AML-193 (cell line): ENCODE measurements around the gene TC2N.
"Not testable (repeated sequence)": the region's sequence is repeated elsewhere in the genome, so short reads cannot be mapped to it uniquely, and the experiment has no call there.

ENCODE experiments used
- DNase-seq, 2 experiments: peaks; one replicate each; lab custom pipeline; 2025; lab: John Stamatoyannopoulos, UW

TC2N gene

GRCh38 chr14:91753501-91754128 is 113.7 kb downstream of the TC2N start:
- no peak for DNase-seq

DNA sequence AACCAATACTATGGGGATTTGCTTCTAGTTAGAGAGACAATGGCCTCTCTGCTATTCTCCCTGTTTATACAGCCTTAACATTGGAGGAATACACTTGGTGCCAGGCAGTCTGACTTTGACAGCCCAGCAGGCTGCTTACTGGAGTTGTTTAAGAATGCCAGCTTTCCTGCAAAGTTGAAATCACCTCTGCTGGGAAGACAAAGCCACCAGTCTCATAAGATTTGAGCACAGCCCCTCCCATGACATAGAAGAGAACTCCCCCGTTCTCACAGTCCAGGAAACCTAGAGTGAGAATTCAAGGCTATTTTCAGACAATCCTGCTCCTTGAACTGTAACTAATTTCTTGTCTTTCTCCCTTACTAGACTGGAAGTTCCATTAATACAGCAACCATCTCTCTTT is 114.4 kb downstream of the TC2N start:
- no peak for DNase-seq

DNA sequence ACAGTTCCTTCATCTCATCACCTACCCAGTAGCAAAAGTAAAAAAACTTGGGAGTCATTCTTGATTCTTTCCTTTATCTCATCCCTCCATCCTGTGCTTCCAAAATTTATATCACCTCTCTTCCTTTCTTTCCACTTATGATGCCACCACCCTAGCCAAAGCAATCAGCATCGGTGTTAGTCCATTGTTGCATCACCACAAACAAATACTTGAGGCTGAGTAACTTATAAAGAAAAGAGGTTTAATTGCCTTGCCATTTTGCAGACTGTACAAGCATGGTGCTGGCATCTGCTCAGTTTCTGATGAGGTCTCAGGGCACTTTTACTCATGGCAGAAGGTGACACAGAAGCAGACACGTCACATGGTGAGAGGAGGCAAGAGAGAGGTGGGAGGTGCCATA is 115.6 kb downstream of the TC2N start:
- DNase-seq, result no peak

DNA sequence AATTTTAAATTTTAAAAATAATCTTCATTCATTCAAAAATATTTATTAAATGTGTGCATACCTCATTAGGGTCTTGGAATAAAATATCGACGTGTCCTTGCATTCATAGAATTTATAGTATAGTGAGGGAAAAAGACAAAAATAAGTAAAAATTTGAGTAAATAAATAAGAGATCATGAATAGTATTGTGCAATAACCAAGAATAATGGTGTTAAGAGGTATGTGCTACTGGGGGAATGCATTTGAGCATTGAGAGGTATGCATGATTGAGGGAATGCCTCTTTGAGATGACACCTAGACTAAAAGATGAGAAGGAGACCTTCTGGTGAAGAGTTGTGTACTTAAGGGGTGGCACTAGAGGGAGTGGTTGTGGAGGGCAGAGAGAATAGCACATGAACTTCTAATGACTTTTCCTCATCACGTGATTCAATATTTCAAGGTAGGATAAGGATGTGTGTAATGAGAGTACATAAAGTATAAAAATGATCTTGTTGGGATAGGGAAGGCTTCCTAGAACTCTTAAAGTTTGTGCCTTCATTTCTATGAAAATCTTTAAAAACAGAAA is 116.6 kb downstream of the TC2N start:
- DNase-seq, result no peak

GRCh38 chr14:91749868-91750267 is 117.5 kb downstream of the TC2N start:
- DNase-seq, result no peak

- DNase-seq, result no peak
Measured at GRCh38 chr14:91748049-91748448, 119.3 kb downstream of the TC2N start.

DNA sequence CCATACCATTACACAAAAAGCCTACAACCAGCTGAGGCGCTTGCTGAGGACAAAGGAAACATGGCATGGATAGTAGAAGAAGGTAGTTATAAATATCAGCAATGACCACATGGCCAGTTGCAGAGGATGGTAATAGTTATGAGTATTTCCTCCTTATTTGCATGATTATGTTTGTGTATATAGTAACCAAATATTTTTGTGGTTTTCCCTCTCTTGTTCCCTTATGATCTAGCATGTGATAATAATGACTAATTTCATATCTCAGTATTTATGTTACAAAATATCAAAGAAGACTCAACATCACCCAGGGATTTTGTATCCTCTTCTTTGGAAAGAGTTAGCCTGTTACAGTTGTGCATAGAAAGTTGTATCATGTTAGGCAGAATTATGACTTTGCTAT is 122.0 kb downstream of the TC2N start:
- DNase-seq, result no peak

GRCh38 chr14:91744068-91744480 is 123.3 kb downstream of the TC2N start:
- DNase-seq, result no peak

DNA sequence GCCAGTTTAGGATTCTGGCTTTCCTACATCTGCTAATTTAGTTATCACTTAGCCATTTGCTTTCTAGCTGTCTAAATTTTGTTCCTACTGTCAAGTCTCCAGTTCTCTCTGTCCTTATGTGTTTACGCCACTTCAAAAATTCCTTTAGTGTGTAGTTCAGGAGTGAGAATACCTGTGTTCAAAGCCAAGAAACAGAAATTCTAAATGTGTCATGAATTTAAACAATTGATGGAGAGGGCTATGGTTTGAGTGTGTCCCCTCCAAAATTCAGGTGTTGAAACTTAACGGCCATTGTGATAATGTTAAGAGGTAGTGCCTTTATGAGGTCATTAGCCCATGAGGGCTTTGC is 124.1 kb downstream of the TC2N start:
- no peak for DNase-seq

DNA sequence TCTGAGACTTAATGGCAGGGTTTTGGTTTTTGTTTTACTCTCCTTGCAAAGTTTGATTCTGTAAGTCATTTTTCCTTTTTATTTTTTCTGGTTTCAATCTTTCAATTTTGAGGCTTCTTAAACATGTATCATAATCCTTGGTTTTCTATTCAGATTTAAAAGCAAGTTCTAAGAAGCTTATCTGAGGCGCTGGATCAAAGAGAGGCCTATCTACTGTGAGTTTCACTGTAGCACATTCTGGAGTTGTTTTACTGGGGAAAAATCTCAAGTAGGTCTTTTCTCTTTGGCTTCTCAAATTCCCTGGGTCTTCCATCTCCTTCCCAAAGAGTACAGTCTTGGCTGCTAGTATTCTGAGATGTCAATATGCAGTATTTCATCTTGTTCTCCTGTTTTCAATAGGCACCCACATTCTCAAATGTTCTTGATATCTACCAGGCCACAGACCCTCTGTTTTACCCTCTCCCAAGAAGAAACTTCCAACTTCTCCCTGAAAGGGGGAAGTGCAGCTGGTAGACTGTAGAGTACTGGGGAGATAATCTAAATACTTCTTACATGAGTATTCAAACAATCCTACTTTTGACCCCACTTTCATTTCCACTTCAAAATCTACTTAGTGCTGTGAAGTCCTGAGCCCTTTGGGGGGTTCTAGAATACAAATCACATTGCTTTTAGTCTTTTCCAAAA is 124.6 kb downstream of the TC2N start:
- no peak for DNase-seq

DNA sequence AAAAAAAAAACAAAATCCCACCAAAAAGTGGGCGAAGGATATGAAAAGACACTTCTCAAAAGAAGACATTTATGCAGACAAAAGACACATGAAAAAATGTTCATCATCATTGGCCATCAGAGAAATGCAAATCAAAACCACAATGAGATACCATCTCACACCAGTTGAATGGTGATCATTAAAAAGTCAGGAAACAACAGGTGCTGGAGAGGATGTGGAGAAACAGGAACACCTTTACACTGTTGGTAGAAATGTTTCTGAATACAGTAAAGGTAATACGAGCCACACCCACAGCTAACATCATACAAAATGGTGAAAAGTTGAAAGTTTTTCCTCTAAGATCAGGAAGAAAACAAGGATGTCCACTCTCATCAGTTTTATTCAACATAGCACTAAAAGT is 127.5 kb downstream of the TC2N start:
- not testable (repeated sequence) for DNase-seq

DNA sequence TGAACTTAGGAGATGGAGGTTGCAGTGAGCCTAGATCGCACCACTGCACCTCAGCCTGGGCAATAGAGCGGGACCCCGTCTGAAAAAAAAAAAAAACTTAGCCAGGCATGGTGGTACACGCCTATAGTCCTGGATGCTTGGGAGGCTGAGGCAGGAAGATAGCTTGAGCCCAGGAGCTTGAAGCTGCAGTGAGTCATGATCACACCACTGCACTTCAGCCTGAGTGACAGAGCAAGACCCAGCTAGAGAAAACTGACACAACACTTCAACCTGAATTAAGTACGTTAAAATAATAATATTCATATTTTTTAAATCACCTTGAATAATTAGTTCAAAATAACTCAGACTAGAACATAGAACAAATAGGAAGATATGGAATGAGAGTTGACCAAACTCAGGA is 129.7 kb downstream of the TC2N start:
- DNase-seq, result no peak

GRCh38 chr14:91732859-91733477 is 134.4 kb downstream of the TC2N start:
- no peak for DNase-seq

GRCh38 chr14:91732439-91732838 is 134.9 kb downstream of the TC2N start:
- no peak for DNase-seq

DNA sequence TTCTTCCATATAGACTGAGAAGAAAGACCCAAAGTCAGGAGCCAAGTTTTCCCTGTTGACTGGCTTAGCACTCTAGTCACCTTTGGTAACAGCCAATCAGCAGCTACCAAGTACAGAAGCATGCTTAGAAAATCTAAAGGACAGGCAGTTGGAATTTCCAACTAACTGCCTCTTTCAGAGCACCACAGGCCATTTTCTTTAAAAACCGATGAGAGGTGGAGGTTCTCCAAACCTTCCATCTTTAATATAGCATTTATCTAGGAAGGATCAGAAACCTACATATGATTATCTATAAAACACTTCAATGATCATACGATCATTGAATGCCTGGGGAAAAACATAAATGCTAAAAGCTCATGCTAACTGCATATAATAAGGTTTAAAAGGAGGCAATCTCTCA is 135.3 kb downstream of the TC2N start, which contains the start of gene CATSPERB:
CATSPERB (minus strand) TSS at position 101 of the 400 bp plus-strand sequence. CDS start 2,607 bp downstream, outside the sequence.
- no peak for DNase-seq

DNA sequence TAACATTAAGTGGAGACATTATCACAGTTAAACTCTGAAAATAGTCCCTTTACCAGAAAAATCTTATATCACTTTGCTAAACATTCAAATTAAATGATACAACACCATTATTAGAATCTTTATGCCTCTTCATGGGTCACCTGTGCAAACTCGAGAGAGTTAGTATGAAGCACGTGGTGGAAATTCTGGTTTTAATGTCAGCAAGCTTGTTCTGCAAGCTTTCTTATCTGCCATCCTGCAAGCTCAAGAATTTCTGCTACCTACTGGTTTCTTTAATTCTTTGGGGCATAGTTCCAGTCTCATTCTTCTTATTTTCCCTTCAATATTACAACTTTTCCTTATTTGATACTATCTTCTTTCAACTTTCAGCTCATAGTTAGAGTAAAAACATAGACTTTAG is 136.3 kb downstream of the TC2N start:
- DNase-seq, result no peak

DNA sequence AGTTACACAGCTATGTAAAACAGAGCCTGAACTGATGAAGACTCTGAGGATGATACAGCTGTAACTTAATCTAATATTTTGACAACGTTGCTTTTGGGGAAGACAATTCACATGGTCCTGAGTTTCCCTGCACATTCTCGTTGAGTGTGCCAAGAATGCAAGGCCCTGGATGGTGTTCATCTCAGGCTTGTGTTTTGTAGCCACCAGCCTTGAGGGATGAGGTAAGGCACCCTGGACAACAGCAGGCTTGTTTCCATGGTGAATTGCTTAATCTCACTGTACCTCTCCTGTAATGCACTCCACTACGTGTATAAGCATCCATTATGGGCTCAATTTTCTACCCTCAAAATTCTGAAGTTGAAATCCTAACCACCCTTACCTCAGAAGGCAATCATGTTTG is 137.6 kb downstream of the TC2N start:
- no peak for DNase-seq
